Astrocyte of the cerebellum (primary cell): ENCODE data around the gene PGAP1.

Source experiments
- DNase-seq: peaks from one replicate; pipeline ENCODE4 v3.0.0-alpha.2; 2011; ENCODE audit warnings: low read depth
- H3K4me3 ChIP-seq: 2 replicates; pipeline ENCODE4 v1.5.1; 2011; ENCODE audit warnings: mild to moderate bottlenecking, low read depth, low read length, moderate library complexity
- in situ Hi-C: cut with HindIII; loops from 2 replicates; pipeline ENCODE4 v1.10.0; 2017; ENCODE audit warnings: low sequenced_read_pairs
- TF ChIP-seq, protein P1 (sequence below): IDR thresholded peaks from 2 replicates; pipeline ENCODE4 v1.5.1; 2012; ENCODE audit warnings: low read length, low read depth, moderate library complexity, mild to moderate bottlenecking; ENCODE audit errors: missing control alignments

Gene PGAP1

GRCh38 chr2:196954001-196954400, 27.5 kb upstream of the PGAP1 start:
- TF ChIP-seq, protein P1, sequence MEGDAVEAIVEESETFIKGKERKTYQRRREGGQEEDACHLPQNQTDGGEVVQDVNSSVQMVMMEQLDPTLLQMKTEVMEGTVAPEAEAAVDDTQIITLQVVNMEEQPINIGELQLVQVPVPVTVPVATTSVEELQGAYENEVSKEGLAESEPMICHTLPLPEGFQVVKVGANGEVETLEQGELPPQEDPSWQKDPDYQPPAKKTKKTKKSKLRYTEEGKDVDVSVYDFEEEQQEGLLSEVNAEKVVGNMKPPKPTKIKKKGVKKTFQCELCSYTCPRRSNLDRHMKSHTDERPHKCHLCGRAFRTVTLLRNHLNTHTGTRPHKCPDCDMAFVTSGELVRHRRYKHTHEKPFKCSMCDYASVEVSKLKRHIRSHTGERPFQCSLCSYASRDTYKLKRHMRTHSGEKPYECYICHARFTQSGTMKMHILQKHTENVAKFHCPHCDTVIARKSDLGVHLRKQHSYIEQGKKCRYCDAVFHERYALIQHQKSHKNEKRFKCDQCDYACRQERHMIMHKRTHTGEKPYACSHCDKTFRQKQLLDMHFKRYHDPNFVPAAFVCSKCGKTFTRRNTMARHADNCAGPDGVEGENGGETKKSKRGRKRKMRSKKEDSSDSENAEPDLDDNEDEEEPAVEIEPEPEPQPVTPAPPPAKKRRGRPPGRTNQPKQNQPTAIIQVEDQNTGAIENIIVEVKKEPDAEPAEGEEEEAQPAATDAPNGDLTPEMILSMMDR: no peak
- DNase-seq: no peak
- in situ Hi-C loops: no loop called here
- no peak overlapping the region for H3K4me3 ChIP-seq

- DNase-seq: no peak
- H3K4me3 ChIP-seq: no peak overlapping the region
- TF ChIP-seq, protein P1: no peak
- in situ Hi-C loops: no loop called here
Measured at GRCh38 chr2:196952936-196953335, 26.4 kb upstream of the PGAP1 start.

DNA sequence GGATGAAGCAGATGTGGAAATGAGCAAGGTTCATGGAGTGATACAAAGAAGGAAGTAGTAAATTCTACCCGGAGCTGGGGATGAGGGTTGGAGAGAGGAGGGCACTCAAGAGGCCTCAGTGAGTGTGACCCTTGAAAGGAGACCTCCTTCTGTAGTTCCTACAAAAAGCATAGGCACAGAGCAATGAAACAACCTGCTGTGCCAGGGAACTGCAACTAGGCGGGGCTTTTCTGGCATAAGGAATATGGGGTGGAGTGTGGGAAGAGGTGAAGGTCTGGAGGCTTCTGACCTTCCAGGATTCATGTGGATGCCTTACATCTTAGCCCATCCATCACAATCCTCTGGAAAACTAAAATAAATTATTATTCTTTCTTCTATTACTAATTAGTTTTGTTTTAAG, 25.5 kb upstream of the PGAP1 start:
- no peak overlapping the region for H3K4me3 ChIP-seq
- no peak for DNase-seq
- TF ChIP-seq, protein P1: no peak
- in situ Hi-C loops: no loop called here

- TF ChIP-seq, protein P1: no peak
- H3K4me3 ChIP-seq: no peak overlapping the region
- DNase-seq: no peak
- in situ Hi-C loops: no loop called here
Measured at GRCh38 chr2:196949116-196949515, 22.6 kb upstream of the PGAP1 start.

DNA sequence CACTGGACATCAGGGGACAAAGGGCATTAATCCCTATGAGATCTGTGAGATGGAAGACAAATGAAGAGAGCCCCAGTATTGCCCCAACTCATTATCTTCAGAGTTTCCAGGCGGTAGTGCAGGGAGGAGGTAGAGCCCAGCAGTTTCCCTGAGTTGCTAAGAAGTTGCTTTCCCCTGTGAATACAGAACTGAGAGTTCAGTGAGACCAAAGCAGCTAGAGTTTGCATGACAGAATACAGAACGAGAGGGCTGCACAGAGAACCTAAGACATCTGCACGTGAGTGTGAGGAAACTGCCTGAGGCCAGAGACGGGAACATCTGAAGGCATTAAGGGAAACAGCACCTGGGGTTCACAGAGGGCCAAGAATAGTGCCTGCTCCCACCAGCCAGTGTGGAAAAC, 18.1 kb upstream of the PGAP1 start:
- DNase-seq: no peak
- H3K4me3 ChIP-seq: no peak overlapping the region
- TF ChIP-seq, protein P1: no peak
- in situ Hi-C loops: no loop called here

DNA sequence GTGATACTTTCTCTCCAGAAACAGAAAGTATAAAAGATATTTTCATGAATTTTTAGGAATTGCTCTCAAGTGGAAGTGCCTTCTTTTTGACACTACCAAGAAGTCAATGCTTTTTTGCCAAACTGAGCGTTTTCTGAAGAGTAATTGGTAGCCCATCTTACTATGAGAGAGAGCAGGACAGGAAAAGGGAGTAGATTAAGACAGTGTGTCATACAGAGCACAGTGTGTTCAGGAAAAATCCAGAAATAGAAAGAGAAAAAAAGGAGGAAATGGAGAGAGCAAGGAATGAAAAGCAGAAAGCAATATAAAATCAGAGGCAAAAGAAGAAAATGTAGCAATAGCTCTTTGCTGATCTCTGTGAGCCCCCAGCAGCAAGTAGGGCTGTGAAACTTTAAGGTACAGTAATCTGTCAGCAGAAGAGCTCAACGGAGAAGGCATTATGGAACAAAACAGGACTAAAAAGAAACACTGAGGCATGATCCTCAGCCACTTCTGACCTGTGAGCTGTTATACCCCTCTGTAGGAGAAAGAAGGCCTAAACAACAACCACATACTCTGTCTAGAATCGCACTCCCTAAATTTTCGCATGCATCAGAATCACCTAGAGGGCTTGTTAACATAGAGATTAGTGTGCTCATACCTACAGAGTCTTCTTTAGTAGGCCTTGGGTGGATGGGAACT, 15.0 kb upstream of the PGAP1 start:
- in situ Hi-C loops: no loop called here
- TF ChIP-seq, protein P1: no peak
- no peak overlapping the region for H3K4me3 ChIP-seq
- DNase-seq: no peak
